GM10847 (cell line): ENCODE results near the gene LARGE1.

Experiments used
- POLR2A ChIP-seq: IDR thresholded peaks from 2 replicates; pipeline ENCODE4 v1.6.1; 2011; ENCODE audit not compliant: insufficient read length; ENCODE audit errors: extremely low read depth

Gene LARGE1

GRCh38 chr22:33465554-33465953 is 454.7 kb downstream of the LARGE1 start:
- TF ChIP-seq POLR2A = no peak

GRCh38 chr22:33464698-33465097 is 455.6 kb downstream of the LARGE1 start:
- TF ChIP-seq POLR2A = no peak

DNA sequence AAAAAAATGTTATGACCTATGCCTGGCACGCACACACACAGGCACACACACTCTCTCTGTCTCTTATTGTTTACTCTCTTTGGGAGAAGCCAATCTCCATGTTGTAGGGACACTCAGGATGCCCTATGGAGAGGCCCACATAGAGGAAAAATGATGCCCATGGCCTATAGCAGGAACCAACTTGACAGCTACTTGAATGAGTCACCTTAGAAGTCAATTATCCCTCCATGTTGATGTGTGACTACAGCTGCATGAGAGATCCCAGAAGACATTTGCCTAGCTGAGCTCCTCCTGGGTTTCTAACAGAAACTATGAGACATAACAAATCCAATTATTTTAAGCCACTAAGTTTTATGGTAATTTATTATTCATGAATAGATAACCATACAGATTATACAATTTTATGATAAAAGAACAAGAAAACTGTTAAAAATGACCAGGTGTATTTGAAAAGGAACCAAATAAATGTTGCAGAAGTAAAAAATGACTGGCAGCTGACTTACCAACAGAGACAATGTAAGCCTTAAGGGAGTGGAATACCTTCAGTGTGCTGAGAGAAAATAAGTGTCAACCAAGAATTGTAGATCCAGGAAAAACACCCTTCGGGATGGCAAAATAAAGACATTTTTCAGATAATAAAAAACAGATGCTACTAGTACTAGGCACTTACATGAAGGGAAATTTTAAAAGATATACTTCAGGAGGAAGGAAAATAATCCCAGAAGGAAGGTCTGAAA is 458.4 kb downstream of the LARGE1 start:
- no peak for TF ChIP-seq POLR2A

- TF ChIP-seq POLR2A = no peak
Observed at GRCh38 chr22:33459137-33459536, 461.1 kb downstream of the LARGE1 start.

GRCh38 chr22:33456511-33456910 is 463.8 kb downstream of the LARGE1 start:
- TF ChIP-seq POLR2A = no peak

DNA sequence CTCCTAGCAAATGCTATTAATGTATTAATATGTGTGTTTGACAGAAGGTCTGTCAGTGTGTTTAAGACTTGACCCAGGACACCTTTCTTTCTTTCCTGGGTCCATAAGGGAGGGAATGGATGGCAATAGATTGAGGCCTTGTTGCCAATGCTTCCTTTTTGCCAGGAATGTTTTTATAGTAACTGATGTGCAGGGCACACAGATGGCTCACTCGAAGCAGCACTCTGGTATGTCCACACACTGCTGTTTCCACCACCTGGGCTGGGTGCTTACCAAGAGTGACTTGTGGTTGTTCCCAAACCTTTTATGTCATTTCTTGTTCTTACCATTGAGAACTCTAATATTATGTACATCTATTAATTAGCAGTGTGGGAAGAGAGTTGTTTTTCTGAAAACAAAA is 465.2 kb downstream of the LARGE1 start:
- no peak for TF ChIP-seq POLR2A

- TF ChIP-seq POLR2A = no peak
Observed at GRCh38 chr22:33451866-33452469, 468.3 kb downstream of the LARGE1 start.

GRCh38 chr22:33450756-33451155 is 469.5 kb downstream of the LARGE1 start:
- TF ChIP-seq POLR2A = no peak

DNA sequence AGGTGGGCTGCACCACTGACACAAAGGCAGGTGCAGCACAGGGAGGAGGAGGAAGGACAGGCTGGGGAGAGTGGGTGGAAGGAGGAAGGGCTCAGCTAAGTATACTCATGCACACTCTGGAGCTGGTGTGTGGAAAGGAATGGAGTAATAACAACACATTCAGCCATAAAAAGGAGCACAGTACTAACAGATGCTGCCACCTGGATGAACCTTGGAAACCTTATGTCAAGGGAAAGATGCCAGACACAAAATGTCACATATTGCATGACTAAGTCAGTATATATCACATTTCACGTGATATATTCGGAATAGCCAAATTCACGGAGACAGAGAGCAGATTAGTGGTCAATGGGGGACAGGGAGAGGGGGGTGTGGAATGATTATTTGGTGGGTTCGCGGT is 472.5 kb downstream of the LARGE1 start:
- no peak for TF ChIP-seq POLR2A

DNA sequence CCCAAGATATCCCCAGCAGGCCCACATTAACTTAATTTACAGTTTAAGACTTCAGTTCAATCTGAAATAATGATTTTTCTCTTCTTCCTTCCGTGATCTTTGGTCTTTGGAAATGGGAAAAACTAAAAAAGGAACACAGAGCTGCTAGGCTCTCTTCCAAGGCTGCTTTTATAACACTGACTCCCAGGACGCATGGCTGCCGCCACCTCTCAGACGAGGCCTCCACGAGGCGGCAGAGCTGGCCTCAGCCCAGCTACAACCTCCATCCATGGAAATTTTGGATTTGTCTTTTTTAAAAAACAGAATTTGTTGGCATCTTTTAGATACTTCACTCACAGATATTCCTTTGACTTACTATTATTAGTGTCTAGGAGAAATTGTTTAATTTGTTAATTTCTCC is 476.6 kb downstream of the LARGE1 start:
- TF ChIP-seq POLR2A = no peak

- TF ChIP-seq POLR2A = no peak
Observed at GRCh38 chr22:33440756-33441155, 479.5 kb downstream of the LARGE1 start.

DNA sequence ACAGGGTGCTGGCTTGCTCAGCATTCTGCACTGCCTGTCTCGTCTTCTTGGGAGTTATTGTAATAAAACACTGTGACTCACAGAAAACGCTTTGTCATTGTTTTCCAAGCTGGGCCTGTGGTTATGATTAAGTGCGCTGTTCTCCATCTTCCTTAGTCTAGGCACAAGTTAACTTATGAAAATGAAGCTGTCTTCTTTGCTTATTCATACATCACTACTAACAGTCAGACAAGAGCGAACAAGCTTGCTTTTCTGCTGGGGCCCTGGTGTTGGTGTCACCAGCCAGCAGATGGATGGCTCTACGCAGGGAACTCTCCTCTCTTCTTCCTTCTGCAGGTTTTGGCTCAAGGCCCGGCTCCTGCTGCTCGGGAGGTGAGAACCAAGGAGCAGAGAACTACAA is 482.0 kb downstream of the LARGE1 start:
- TF ChIP-seq POLR2A = no peak

DNA sequence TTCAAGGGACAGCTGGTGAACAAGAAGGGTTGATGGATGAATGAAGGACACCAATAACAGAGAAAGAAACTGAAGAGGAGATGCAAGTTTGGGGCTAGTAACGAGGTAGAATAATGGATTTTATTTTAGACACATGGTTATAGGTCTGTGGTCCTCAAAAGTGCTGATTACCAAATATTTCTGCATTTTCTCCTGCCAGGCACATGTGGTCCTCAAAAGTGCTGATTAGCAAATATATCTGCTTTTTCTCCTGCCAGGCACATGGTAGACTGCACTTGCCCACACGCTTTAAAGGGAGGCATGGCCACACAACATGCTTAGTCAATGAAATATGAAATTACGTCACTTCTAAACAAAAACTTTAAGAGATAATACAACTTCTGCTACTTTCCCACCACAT is 489.0 kb downstream of the LARGE1 start:
- no peak for TF ChIP-seq POLR2A

GRCh38 chr22:33429281-33429680 is 491.0 kb downstream of the LARGE1 start:
- no peak for TF ChIP-seq POLR2A

DNA sequence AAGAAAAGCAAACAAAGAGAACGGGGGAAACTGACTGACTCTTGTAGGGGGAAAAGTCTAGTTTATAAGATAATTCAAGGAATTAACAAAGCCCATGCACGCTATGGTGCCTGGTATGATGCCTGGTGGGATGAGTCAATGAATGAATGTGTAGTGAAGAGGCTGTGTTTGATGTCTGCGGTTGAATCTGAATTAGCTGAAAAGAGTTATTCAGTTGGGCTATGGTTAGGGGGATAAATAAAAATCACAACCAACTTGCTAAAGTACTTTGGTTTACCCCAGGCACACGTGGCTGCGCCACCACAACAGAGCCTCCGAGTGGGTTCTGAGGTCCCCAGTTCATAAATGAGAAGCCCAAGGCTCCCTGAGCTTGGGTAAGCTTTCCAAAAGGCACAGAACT is 492.8 kb downstream of the LARGE1 start:
- TF ChIP-seq POLR2A = no peak

GRCh38 chr22:33426451-33426850 is 493.8 kb downstream of the LARGE1 start:
- no peak for TF ChIP-seq POLR2A

GRCh38 chr22:33421859-33422258 is 498.4 kb downstream of the LARGE1 start:
- TF ChIP-seq POLR2A = no peak
